Measurements from ENCODE around the gene TPP1. TPM values are rescaled to one million over a fixed set of nuclear protein-coding genes. Genes with fewer than 3 reads are reported as not detected.

Gene TPP1
- total and polyA plus RNA-seq, 9 of the 15 experiments (the other 6 are each of a cell fraction or from before 2014, with no cell fraction given) = 7.5 to 75.8 (median 15.7) TPM

GRCh38 chr11:6611092-6611962 lies 7.9 kb downstream of the TPP1 start (continued):
- TF ChIP-seq ZNF282 (CRISPR knock-in tag; IDR thresholded peaks at IDR 0.05) (no peak), KAT2B (IDR thresholded peaks at IDR 0.05; ENCODE audit: low read depth, low read length) (no peak), PATZ1 (CRISPR knock-in tag; IDR thresholded peaks at IDR 0.05; ENCODE audit: borderline replicate concordance) (no peak), ZNF76 (CRISPR knock-in tag; IDR thresholded peaks at IDR 0.05; ENCODE audit: borderline replicate concordance) (no peak), HMGXB4 (CRISPR knock-in tag; IDR thresholded peaks at IDR 0.05) (0 out of 2 replicates have a peak, but pooled peaks have one; percentile 8), ZNF395 (CRISPR knock-in tag; IDR thresholded peaks at IDR 0.05) (0 out of 2 replicates have a peak, but pooled peaks have one; percentile 52), ARID2 (IDR thresholded peaks at IDR 0.05) (no peak), CHD4 (IDR thresholded peaks at IDR 0.05; ENCODE audit: insufficient read depth, insufficient replicate concordance, low read depth, low read length, poor library complexity, severe bottlenecking) (no peak), JUNB (CRISPR knock-in tag; conservative IDR thresholded peaks at IDR 0.05) (no peak), U2AF1 (optimal IDR thresholded peaks at IDR 0.05; ENCODE audit: low read depth, low read length) (no peak), ZBED1 (IDR thresholded peaks at IDR 0.05) (peak; percentile 40; the same call in 1 of the 2 replicates), NBN (IDR thresholded peaks at IDR 0.05; ENCODE audit: low read depth) (no peak), MYC (IDR thresholded peaks at IDR 0.05; ENCODE audit: low read depth, low read length) (no peak; the same call in 1 of the 2 replicates), MYC (CRISPR knock-in tag; IDR thresholded peaks at IDR 0.05; ENCODE audit: borderline replicate concordance, low read depth) (peak; percentile 89; the same call in 1 of the 2 replicates), MLLT1 (IDR thresholded peaks at IDR 0.05) (no peak), NEUROD1 (IDR thresholded peaks at IDR 0.05; ENCODE audit: borderline replicate concordance, low read depth, low read length, partially characterized antibody) (no peak), KAT8 (IDR thresholded peaks at IDR 0.05; ENCODE audit: low read depth) (no peak), ZNF277 (CRISPR knock-in tag; IDR thresholded peaks at IDR 0.05; ENCODE audit: borderline replicate concordance) (no peak), KAT7 (CRISPR knock-in tag; IDR thresholded peaks at IDR 0.05; ENCODE audit: borderline replicate concordance) (no peak)

Measured in K562 (cell line).